Right renal cortex interstitium (tissue), 3 donors: ENCODE results near the gene C11orf21. TPM values are rescaled to one million over a fixed set of nuclear protein-coding genes. Genes with fewer than 3 reads are reported as not detected.

Experiments used
- polyA plus RNA-seq, 3 donors: library from polyadenylated mRNA; unstranded; fragments of 120-200 nt; gene quantifications; one replicate each; pipeline ENCODE4 v1.2.1, GENCODE V29; 2013; ENCODE audit not compliant: insufficient read length in 3 of 3

C11orf21 gene
- polyA plus RNA-seq, 3 donors, result 0.55 to 0.82 (median 0.56) TPM

Other genes starting within 250 kb of the C11orf21 start
- 100 to 1,000 TPM; 718 to 837 (median 829) TPM for gene IGF2, start 162.5 kb downstream of the C11orf21 start, polyA plus RNA-seq
- gene INS, start 140.7 kb downstream of the C11orf21 start, polyA plus RNA-seq, result not detected
- gene TH, start 130.1 kb downstream of the C11orf21 start, polyA plus RNA-seq, result 1 to 10 TPM in 1 of 3 donors, under 1 TPM in 2; 0.74 to 1.3 (median 0.97) TPM
- gene ASCL2, start 31.3 kb downstream of the C11orf21 start, polyA plus RNA-seq, result 1 to 10 TPM; 1.9 to 2.7 (median 2.0) TPM
- gene TSPAN32, start 95 bp upstream of the C11orf21 start, polyA plus RNA-seq, result 1 to 10 TPM; 1.9 to 2.3 (median 2.2) TPM
- 100 to 1,000 TPM; 535 to 636 (median 610) TPM for gene CD81, start 75.4 kb upstream of the C11orf21 start, polyA plus RNA-seq
- gene TSSC4, start 98.8 kb upstream of the C11orf21 start, polyA plus RNA-seq, result 10 to 100 TPM; 27.6 to 33.3 (median 31.6) TPM
- 1 to 10 TPM; 1.7 to 2.2 (median 2.1) TPM for gene TRPM5, start 142.6 kb upstream of the C11orf21 start, polyA plus RNA-seq
- gene KCNQ1, start 143.1 kb upstream of the C11orf21 start, polyA plus RNA-seq, result 10 to 100 TPM in 2 of 3 donors, 1 to 10 TPM in 1; 8.4 to 11.8 (median 10.2) TPM